HG02623 (cell line): Measurements from ENCODE around the gene POT1.

ENCODE experiments used
- ATAC-seq: cut with Tn5 transposase; IDR thresholded peaks from one replicate; pipeline ENCODE4 v1.9.1; 2021; ENCODE audit warnings: moderate library complexity; ENCODE audit not compliant: unreplicated experiment

The POT1 gene

DNA sequence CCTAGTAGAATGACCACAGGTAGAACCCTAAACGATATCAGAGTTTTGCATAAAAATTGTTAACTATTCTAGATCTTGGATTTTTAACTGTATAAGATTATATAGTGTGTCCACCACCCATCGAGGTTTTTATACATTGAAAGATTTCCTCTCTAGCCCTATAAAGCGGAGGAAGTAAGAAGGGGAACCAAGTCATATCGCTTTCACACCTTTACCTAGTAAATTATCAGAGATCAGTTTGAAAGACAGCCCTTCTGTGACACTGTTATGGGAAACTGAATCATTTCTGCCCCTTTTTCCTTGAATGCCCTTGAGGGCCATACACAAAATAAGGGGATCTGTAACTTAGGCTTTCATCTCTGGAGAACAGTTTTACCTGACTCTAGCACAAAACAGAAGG lies 155.7 kb downstream of the POT1 start:
- no peak for ATAC-seq

DNA sequence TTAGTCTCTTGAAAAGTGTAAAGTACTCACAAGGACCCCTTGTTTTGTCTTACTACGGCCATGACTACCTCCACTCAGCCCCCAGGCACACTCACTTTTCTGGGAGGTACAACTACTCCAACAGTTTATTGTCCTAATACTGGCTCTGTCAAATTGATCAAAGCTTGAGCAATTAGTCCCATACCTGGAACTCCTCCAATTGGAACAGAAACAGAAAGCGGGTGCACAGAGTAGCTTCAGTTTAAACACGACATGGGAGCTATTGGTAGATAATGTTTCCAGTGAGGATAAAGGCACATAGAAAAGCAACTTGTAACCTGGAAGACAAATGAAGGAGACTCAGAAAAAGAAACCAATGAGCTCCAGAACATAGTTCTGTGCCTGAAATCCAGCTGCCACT lies 156.3 kb downstream of the POT1 start:
- no peak for ATAC-seq
